Epithelial cell of esophagus (primary cell): ENCODE results near the gene CLEC4C.

Experiments
- DNase-seq: peaks from one replicate; pipeline ENCODE4 v3.0.0; 2010; ENCODE audit warnings: low read depth
- H3K4me3 ChIP-seq: 2 replicates; pipeline ENCODE4 v1.5.1; 2011; ENCODE audit warnings: mild to moderate bottlenecking, low read length, control low read depth
- TF ChIP-seq, protein P1 (sequence below): IDR thresholded peaks from 2 replicates; pipeline ENCODE4 v1.5.1; 2011; ENCODE audit warnings: low read depth, mild to moderate bottlenecking, low read length, control low read depth, inconsistent platforms; ENCODE audit not compliant: insufficient read depth; ENCODE audit errors: missing control alignments

CLEC4C gene

GRCh38 chr12:7695566-7696197 lies 51.5 kb downstream of the CLEC4C start, which contains the start of gene GDF3:
Gene GDF3, minus strand, starts transcription at chr12:7695775. Its CDS starts 47 bp downstream, at chr12:7695728.
- H3K4me3 ChIP-seq: no peak within 1 kb of the TSS
- DNase-seq: no peak
- TF ChIP-seq, protein P1, sequence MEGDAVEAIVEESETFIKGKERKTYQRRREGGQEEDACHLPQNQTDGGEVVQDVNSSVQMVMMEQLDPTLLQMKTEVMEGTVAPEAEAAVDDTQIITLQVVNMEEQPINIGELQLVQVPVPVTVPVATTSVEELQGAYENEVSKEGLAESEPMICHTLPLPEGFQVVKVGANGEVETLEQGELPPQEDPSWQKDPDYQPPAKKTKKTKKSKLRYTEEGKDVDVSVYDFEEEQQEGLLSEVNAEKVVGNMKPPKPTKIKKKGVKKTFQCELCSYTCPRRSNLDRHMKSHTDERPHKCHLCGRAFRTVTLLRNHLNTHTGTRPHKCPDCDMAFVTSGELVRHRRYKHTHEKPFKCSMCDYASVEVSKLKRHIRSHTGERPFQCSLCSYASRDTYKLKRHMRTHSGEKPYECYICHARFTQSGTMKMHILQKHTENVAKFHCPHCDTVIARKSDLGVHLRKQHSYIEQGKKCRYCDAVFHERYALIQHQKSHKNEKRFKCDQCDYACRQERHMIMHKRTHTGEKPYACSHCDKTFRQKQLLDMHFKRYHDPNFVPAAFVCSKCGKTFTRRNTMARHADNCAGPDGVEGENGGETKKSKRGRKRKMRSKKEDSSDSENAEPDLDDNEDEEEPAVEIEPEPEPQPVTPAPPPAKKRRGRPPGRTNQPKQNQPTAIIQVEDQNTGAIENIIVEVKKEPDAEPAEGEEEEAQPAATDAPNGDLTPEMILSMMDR: no peak

GRCh38 chr12:7695237-7695560 lies 52.0 kb downstream of the CLEC4C start:
- no peak for DNase-seq
- TF ChIP-seq, protein P1: no peak
- no peak overlapping the region for H3K4me3 ChIP-seq

- H3K4me3 ChIP-seq: no peak overlapping the region
- DNase-seq: no peak
- TF ChIP-seq, protein P1: no peak
Measured at GRCh38 chr12:7694556-7695236, 52.5 kb downstream of the CLEC4C start.

GRCh38 chr12:7693793-7694192 lies 53.4 kb downstream of the CLEC4C start:
- no peak overlapping the region for H3K4me3 ChIP-seq
- TF ChIP-seq, protein P1: no peak
- no peak for DNase-seq

GRCh38 chr12:7681535-7681934 lies 65.6 kb downstream of the CLEC4C start:
- DNase-seq: no peak
- H3K4me3 ChIP-seq: no peak overlapping the region
- TF ChIP-seq, protein P1: no peak
